ENCODE data around the gene OSM.
"Not testable (repeated sequence)": the region's sequence is repeated elsewhere in the genome, so short reads cannot be mapped to it uniquely, and the experiment has no call there.

OSM gene

GRCh38 chr22:30240541-30241417 is 25.9 kb downstream of the OSM start:
- DNase-seq = no peak

- no peak for DNase-seq
Observed at GRCh38 chr22:30239488-30240405, 26.9 kb downstream of the OSM start.

GRCh38 chr22:30238661-30239487 is 27.8 kb downstream of the OSM start:
- no peak for DNase-seq

- DNase-seq = no peak
Observed at GRCh38 chr22:30238136-30238535, 28.5 kb downstream of the OSM start.

- DNase-seq = no peak
Observed at GRCh38 chr22:30236875-30237274, 29.8 kb downstream of the OSM start.

- no peak for DNase-seq
Observed at GRCh38 chr22:30235687-30236170, 30.9 kb downstream of the OSM start.

GRCh38 chr22:30234786-30235470 is 31.7 kb downstream of the OSM start:
- DNase-seq = no peak

- not testable (repeated sequence) for DNase-seq
Observed at GRCh38 chr22:30234325-30234724, 32.3 kb downstream of the OSM start.

GRCh38 chr22:30233582-30233981 is 33.1 kb downstream of the OSM start:
- no peak for DNase-seq

GRCh38 chr22:30232716-30233218 is 33.9 kb downstream of the OSM start:
- no peak for DNase-seq

- no peak for DNase-seq
Observed at GRCh38 chr22:30230787-30231461, 35.7 kb downstream of the OSM start.

- DNase-seq = no peak
Observed at GRCh38 chr22:30230330-30230729, 36.3 kb downstream of the OSM start.

GRCh38 chr22:30228509-30229359 is 37.9 kb downstream of the OSM start:
- DNase-seq = peak; percentile 67

- DNase-seq = no peak
Observed at GRCh38 chr22:30227438-30228228, 39.0 kb downstream of the OSM start.

GRCh38 chr22:30226192-30226832 is 40.3 kb downstream of the OSM start:
- no peak for DNase-seq

GRCh38 chr22:30225220-30225927 is 41.3 kb downstream of the OSM start:
- DNase-seq = no peak

GRCh38 chr22:30224161-30224857 is 42.3 kb downstream of the OSM start:
- DNase-seq = no peak
